Mucosa of stomach (tissue), 1 donor: Measurements from ENCODE around the gene MCC.

Experiments
- H3K27me3 ChIP-seq: one replicate; pipeline ENCODE4 v1.7.0; 2013; ENCODE audit warnings: mild to moderate bottlenecking, low read length; ENCODE audit not compliant: control insufficient read depth, insufficient read depth
- H3K36me3 ChIP-seq: one replicate; pipeline ENCODE4 v1.7.0; 2013; ENCODE audit warnings: low read length; ENCODE audit not compliant: control insufficient read depth, insufficient read depth
- H3K4me1 ChIP-seq: one replicate; pipeline ENCODE4 v1.7.0; 2013; ENCODE audit warnings: mild to moderate bottlenecking, low read length; ENCODE audit not compliant: control insufficient read depth, insufficient read depth
- H3K4me3 ChIP-seq: one replicate; pipeline ENCODE4 v1.7.0; 2013; ENCODE audit warnings: low read length
- H3K9ac ChIP-seq: one replicate; pipeline ENCODE4 v1.7.0; 2013; ENCODE audit warnings: mild to moderate bottlenecking, low read length, moderate library complexity
- H3K9me3 ChIP-seq: one replicate; pipeline ENCODE4 v1.7.0; 2013; ENCODE audit warnings: mild to moderate bottlenecking, low read length, moderate library complexity; ENCODE audit not compliant: control insufficient read depth
- donor health status: Pancreatic carcinoma.

Gene MCC

DNA sequence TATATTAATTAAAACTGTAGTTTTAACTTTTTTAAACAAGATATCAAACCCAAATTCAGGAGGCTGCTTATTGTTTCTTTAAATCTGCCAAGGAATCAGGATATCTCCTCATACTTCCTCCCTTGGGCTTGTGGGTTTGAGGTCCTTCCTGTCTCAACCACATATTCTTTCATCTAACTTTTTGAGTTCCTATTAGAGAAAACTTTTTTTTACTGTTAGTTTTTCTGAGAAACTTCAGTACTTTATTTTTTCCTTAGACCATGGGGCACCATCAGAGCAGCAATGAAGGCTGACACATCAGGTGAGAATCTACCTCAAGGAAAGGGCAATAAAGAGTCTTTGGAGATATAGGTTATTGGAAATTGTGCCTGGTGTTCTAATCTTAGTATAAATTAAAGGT, 110.2 kb downstream of the MCC start:
- H3K9me3 ChIP-seq, result no peaks in the 10 kb centered on the region
- H3K36me3 ChIP-seq, result no peaks in the 10 kb centered on the region
- H3K4me1 ChIP-seq, result peaks cover 9% of the 10 kb centered on the region
- H3K4me3 ChIP-seq, result no peak overlapping the region
- no peaks in the 10 kb centered on the region for H3K27me3 ChIP-seq
- no peak overlapping the region for H3K9ac ChIP-seq

DNA sequence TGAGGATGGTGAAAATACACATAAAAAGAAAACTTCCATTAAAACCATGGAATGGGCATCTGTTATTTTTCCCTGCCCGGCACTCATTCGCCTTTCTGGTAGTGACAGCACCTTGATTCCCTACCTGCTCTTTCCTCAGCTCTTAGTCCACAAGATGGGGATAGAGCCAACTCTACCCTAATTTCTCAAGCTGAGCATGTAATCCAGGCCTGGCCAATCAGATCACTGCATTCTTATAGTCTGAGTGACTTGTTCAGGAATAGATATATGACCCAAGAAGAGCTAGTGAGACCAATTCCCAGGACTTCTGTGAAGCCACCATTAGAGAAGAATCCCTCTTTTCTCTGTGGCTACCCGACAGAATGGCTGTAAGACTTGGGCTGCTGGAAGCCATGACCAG, 111.6 kb downstream of the MCC start:
- Histone ChIP-seq H3K27me3 (no peaks in the 10 kb centered on the region), H3K4me3 (no peak overlapping the region)

DNA sequence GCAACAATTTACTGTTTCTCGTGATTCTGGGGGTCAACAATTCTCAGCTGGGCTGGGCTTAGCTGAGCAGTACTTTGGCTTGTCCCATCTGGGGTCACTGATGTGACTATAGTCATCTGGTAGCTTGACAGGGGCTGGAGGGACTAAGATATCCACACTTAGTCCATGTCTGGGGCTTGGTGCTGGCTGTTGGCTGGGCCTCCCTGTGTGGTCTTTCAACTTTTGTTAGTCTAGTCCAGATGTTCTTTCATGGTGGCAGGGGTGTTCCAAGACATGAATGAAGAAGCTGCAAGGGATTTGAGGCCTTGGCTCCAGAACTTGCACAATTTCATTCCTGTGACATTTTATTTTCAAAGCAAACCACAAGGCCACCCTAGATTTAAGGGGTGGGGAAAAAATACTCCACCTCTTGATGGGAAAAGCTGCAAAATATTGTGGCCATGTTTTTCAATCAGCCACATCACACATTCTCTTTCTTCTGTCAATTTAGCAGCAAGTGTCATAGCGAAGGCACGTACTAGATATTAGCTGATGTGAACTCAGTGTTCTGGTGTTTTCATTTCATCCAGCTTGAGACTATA, 112.7 kb downstream of the MCC start:
- Histone ChIP-seq H3K27me3 (no peaks in the 10 kb centered on the region), H3K9me3 (no peaks in the 10 kb centered on the region), H3K4me3 (no peak overlapping the region), H3K4me1 (peaks cover 8% of the 10 kb centered on the region), H3K36me3 (no peaks in the 10 kb centered on the region), H3K9ac (no peak overlapping the region)

More for the DNA sequence above, 111.6 kb downstream of the MCC start:
- Histone ChIP-seq H3K36me3 (no peaks in the 10 kb centered on the region), H3K9ac (no peak overlapping the region), H3K9me3 (no peaks in the 10 kb centered on the region), H3K4me1 (peaks cover 12% of the 10 kb centered on the region)

DNA sequence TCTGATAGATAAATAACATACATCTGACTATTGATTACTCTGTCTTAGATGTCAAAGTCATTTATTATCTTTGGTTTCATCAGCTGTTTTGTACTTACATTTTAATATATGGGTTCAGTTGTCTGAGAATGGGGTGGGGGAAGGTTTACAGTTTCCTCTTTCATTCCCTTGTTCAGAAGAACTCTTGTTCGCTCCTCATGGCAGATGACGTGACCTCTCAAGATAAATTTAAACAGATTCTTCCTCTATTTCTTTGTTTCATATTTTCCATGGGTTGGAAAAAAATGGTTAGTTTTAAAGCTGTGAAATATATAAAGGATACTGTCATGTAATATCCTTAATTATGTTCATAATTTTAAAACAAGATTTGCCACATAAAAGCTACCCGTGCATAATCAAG, 114.8 kb downstream of the MCC start:
- Histone ChIP-seq H3K4me3 (no peak overlapping the region), H3K27me3 (no peaks in the 10 kb centered on the region), H3K9me3 (no peaks in the 10 kb centered on the region), H3K4me1 (peaks cover 5% of the 10 kb centered on the region), H3K9ac (no peak overlapping the region), H3K36me3 (no peaks in the 10 kb centered on the region)

DNA sequence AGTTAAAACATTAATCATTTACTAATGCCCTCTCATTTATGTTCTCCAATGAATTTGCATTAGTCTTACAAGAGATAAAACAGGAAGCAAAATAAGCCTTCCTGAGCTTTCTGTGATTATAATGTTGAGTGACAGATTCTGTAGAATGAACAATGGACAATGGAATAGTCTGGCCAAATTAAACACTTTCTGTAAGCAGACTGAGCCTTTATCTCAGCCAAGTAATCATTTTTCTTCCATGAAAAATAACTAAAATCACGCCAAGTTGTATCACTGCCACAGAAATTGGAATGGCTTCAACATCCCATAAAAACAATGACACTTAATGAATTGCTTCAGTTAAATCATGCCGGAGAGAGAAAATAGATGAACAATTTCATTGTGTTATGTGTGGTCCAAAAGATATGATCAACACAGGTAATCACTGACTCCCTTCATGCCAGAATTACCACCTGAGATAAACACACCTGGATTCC, 116.5 kb downstream of the MCC start:
- H3K36me3 ChIP-seq, result no peaks in the 10 kb centered on the region
- no peak overlapping the region for H3K9ac ChIP-seq
- no peaks in the 10 kb centered on the region for H3K27me3 ChIP-seq
- H3K4me3 ChIP-seq, result no peak overlapping the region
- peaks cover 5% of the 10 kb centered on the region for H3K4me1 ChIP-seq
- H3K9me3 ChIP-seq, result no peaks in the 10 kb centered on the region

DNA sequence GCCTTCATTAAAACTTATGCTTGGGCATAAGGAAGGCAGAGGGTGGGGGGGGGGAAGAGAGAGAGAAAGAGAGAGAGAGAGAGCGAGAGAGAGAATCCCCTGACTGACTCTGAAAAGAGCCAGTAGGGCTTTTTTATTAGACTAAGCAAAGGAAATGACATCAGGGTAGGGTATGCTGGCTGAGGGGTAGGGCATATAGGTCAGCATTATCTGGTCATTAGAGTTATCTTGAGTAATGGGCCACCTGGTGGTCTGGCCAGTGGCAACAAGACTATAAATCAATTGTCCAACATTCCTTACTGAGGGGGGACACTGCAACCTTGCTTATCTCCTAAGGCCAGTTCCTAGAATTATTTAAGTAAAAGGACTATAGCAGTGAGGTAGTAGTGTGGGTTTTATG, 120.7 kb downstream of the MCC start:
- H3K36me3 ChIP-seq, result no peaks in the 10 kb centered on the region
- H3K27me3 ChIP-seq, result no peaks in the 10 kb centered on the region
- H3K4me1 ChIP-seq, result peaks cover 5% of the 10 kb centered on the region
- no peaks in the 10 kb centered on the region for H3K9me3 ChIP-seq
- no peak overlapping the region for H3K9ac ChIP-seq
- H3K4me3 ChIP-seq, result no peak overlapping the region

DNA sequence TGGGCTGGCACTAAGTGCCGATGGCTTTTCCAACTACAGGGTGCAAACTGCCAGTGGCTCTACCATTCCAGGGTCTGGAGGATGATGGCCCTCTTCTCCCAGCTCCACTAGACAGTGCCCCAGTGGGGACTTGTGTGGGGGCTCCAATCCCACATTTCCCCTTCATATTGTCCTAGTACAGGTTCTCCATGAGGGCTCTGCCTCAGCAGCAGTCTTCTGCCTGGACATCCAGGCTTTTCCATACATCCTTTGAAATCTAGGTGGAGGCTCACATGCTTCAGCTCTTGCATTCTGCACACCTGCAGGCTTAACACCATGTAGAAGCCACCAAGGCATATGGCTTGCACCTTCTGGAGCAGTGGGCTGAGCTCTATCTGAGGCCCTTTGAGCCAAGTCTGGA, 123.8 kb downstream of the MCC start:
- H3K27me3 ChIP-seq, result no peaks in the 10 kb centered on the region
- H3K36me3 ChIP-seq, result no peaks in the 10 kb centered on the region
- no peak overlapping the region for H3K9ac ChIP-seq
- H3K4me1 ChIP-seq, result no peaks in the 10 kb centered on the region
- no peak overlapping the region for H3K4me3 ChIP-seq
- no peaks in the 10 kb centered on the region for H3K9me3 ChIP-seq

DNA sequence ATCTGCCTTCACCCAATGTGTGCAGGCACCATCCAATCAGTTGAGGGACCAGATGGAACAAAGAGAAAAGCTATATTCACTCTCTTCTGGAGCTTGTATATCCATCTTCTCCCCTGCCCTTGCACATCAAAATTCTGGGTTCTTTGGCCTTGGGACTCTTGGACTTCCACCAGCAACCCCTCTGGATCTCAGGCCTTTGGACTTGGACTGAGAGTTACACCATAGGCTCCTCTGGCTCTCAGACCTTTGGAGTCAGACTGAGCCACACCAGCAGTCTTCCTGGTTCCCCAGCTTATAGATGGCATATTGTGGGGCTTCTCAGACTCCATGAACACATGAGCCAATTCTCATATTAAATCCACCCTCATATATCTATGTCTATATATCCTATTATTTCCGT, 126.6 kb downstream of the MCC start:
- no peak overlapping the region for H3K9ac ChIP-seq
- H3K4me3 ChIP-seq, result no peak overlapping the region

DNA sequence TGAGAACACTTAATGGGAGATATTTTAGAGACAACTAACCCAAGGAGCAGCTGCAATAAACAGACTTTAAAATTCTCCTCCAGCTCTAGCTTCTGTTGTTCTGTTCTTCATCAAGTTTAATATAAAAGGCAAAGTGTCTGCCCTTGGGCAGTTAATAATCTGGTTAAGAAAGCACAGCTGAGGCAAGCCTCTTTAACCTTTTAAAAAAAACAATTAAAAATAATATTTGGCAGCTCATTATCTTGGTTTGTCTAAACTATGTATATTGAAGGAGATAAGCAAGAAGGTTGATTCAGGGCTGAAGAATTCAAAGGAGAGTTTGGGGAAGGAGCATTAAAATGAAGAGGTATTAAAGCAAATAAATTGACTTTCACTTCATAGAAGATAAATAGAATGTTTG, 128.8 kb downstream of the MCC start:
- Histone ChIP-seq H3K4me1 (peaks cover 3% of the 10 kb centered on the region), H3K27me3 (no peaks in the 10 kb centered on the region), H3K9me3 (no peaks in the 10 kb centered on the region), H3K9ac (no peak overlapping the region), H3K4me3 (no peak overlapping the region), H3K36me3 (no peaks in the 10 kb centered on the region)

More for the DNA sequence above, 126.6 kb downstream of the MCC start:
- no peaks in the 10 kb centered on the region for H3K9me3 ChIP-seq
- H3K4me1 ChIP-seq, result peaks cover 3% of the 10 kb centered on the region
- H3K36me3 ChIP-seq, result no peaks in the 10 kb centered on the region
- no peaks in the 10 kb centered on the region for H3K27me3 ChIP-seq

DNA sequence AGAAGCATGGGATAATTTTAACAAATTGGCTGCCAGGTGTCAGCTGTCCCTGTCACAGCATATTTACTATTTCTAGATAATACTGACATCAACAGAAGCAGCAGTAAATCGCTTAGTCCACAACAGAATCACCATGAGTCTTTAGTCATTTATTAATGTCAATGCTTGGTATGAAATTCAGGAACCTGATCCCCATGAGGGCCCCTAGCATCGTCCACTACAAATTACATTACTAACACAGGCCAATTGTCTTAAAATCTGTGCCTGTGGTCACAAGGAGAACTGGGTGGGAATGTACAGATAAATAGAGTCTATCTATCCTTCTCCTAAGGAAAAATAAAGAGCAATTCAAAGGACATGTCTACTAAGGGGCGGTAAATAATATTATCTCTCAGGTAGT, 129.6 kb downstream of the MCC start:
- Histone ChIP-seq H3K9me3 (no peaks in the 10 kb centered on the region), H3K9ac (no peak overlapping the region), H3K36me3 (no peaks in the 10 kb centered on the region), H3K4me1 (peaks cover 3% of the 10 kb centered on the region), H3K4me3 (no peak overlapping the region), H3K27me3 (no peaks in the 10 kb centered on the region)

DNA sequence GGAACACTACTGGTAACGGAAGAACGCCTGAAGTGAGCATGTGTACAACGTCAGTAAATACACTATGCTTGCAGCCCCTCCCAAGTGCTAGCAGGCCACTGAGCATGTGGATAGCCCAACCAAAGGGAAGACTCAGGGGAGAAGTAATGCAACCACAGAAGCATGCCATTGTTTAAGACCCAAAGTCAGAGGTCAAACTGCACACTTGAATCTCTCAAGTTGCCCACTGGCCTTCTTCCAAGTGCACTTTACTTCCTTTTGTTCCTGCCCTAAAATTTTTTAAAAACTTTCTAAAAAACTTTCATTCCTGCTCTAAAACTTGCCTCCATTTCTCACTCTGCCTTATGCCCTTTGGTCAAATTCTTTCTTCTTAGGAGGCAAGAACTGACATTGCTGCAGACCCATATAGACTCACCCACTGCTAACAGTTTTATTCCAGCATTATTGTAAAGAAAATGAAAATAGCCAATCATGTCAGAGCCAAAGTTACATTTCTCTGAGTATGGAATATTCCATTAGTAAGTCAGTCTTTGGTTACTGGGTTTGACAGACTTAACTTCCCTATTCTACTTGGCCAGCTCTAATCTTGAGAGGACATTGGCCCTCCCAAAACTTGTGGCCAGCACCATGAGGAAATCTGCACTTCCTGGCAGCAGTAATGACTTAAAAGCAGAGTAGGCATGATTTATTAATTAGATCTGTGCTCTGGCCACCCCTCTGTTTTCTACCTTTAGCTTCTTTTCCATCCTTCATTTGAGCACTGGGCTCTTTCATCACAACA, 130.4 kb downstream of the MCC start:
- H3K9ac ChIP-seq, result no peak overlapping the region
- peaks cover 3% of the 10 kb centered on the region for H3K4me1 ChIP-seq
- H3K36me3 ChIP-seq, result no peaks in the 10 kb centered on the region
- H3K9me3 ChIP-seq, result no peaks in the 10 kb centered on the region
- no peaks in the 10 kb centered on the region for H3K27me3 ChIP-seq
- no peak overlapping the region for H3K4me3 ChIP-seq

DNA sequence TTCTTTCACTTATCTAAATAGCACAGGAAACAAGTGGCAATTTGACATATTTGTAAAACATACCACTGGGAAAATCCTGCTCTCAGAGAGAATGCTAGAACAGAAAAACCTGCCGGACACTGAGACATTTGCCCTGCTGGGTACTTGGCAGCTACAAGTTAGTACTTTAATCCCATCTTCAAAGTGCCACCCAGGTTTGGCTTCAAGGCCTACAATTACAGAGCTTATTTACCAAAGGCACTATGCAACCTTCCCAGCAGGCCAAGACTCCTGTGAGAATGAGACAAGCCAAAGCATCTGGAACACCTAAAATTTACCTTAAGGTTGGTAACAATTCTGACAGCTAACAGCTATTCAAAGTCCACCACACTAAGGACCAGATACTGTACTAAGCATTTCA, 131.8 kb downstream of the MCC start:
- Histone ChIP-seq H3K4me3 (no peak overlapping the region), H3K36me3 (no peaks in the 10 kb centered on the region)

More for the DNA sequence above, 131.8 kb downstream of the MCC start:
- Histone ChIP-seq H3K9me3 (no peaks in the 10 kb centered on the region), H3K9ac (no peak overlapping the region), H3K4me1 (peaks cover 3% of the 10 kb centered on the region), H3K27me3 (no peaks in the 10 kb centered on the region)
